Calu3 (cell line): Measurements from ENCODE around the gene PIGR. TPM values are rescaled to one million over a fixed set of nuclear protein-coding genes. Genes with fewer than 3 reads are reported as not detected.

Experiments
- BruUV-seq: library from RNA; stranded (reverse); fragments of 400-500 nt; replicated peaks from 2 replicates; lab custom pipeline; 2021; lab: Mats Ljungman, UMichigan
- CTCF ChIA-PET: fragments of 300-600 bp; sonication (Branson Sonifier 250); formaldehyde crosslinking; loops from one replicate; lab custom pipeline; 2022; ENCODE audit warnings: antibody characterized with exemption; lab: Charles Lee
- DNase-seq: peaks from one replicate; pipeline ENCODE4 v3.0.0; 2022
- H3K27ac Mint-ChIP-seq: one replicate; pipeline ENCODE4 v1.8.0; 2022; ENCODE audit warnings: mixed read lengths; ENCODE audit not compliant: unreplicated experiment
- H3K27me3 Mint-ChIP-seq: one replicate; pipeline ENCODE4 v1.8.0; 2022; ENCODE audit warnings: mixed read lengths; ENCODE audit not compliant: unreplicated experiment
- H3K36me3 Mint-ChIP-seq: one replicate; pipeline ENCODE4 v1.8.0; 2022; ENCODE audit warnings: mild to moderate bottlenecking, moderate library complexity, mixed read lengths; ENCODE audit not compliant: insufficient read depth, unreplicated experiment
- H3K4me1 Mint-ChIP-seq: one replicate; pipeline ENCODE4 v1.8.0; 2022; ENCODE audit warnings: mild to moderate bottlenecking, low read depth, mixed read lengths; ENCODE audit not compliant: unreplicated experiment
- H3K4me3 Mint-ChIP-seq: one replicate; pipeline ENCODE4 v1.8.0; 2022; ENCODE audit warnings: mild to moderate bottlenecking, low read depth, moderate library complexity, mixed read lengths; ENCODE audit not compliant: unreplicated experiment
- H3K9me3 Mint-ChIP-seq: one replicate; pipeline ENCODE4 v1.8.0; 2022; ENCODE audit warnings: low read depth, mixed read lengths; ENCODE audit not compliant: unreplicated experiment
- CTCF ChIP-seq: fragments of 200-600 bp; IDR thresholded peaks from one replicate; pipeline ENCODE4 v1.8.0; 2022; ENCODE audit warnings: antibody characterized with exemption; ENCODE audit not compliant: unreplicated experiment
- intact Hi-C: fragments of 100-400 bp; cut with micrococcal nuclease; formaldehyde crosslinking; loops from one replicate; pipeline ENCODE4 v1.10.0; 2022; ENCODE audit not compliant: unreplicated experiment
- total RNA-seq: library from RNA; stranded (reverse); gene quantifications from 2 replicates; pipeline ENCODE4 v1.2.3, GENCODE V29; 2022

PIGR gene
- total RNA-seq, 1 experiment from 2014 or later, result 367 TPM

DNA sequence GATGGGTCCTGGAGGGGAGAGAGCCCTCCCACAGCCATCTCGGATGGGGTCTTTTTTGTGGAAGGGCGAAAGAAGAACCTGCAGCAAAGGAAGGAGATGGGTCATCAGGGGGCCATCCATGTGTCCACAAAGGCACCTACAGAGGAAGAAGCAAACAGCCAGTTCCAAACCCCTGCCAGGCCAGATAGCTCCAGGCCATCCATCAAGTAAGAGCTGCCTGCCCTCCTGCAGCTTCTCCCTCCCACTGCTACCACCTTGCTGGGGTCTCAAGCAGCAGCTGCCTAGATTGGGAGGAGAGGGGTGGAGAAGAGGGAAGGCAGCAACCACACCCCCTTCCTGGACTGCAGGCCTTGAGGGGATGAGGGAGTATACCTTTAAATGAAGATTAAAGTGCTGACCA lies 19.5 kb upstream of the PIGR start:
- DNase-seq, result no peak
- TF ChIP-seq CTCF, result no peak
- no TSS peak for BruUV-seq
- H3K27ac Mint-ChIP-seq, result no peak overlapping the region
- intact Hi-C loops, result no loop called here
- peaks cover 46% of the 10 kb centered on the region for H3K4me1 Mint-ChIP-seq
- H3K9me3 Mint-ChIP-seq, result no peaks in the 10 kb centered on the region
- H3K36me3 Mint-ChIP-seq, result no peaks in the 10 kb centered on the region
- H3K27me3 Mint-ChIP-seq, result no peaks in the 10 kb centered on the region
- H3K4me3 Mint-ChIP-seq, result no peak overlapping the region
- CTCF ChIA-PET, result interaction anchor here (0.5 to 1.0 kb wide), 3 partner anchors 12 to 80 kb away, joined by 3 read pairs; no protein-coding TSS in a partner anchor

- H3K4me3 Mint-ChIP-seq, result no peak overlapping the region
- intact Hi-C loops, result no loop called here
- no peaks in the 10 kb centered on the region for H3K27me3 Mint-ChIP-seq
- CTCF ChIA-PET, result interaction anchor here (0.5 to 0.6 kb wide), 2 partner anchors 9 to 12 kb away, joined by 3 read pairs; no protein-coding TSS in a partner anchor
- DNase-seq, result no peak
- no peak overlapping the region for H3K27ac Mint-ChIP-seq
- no peaks in the 10 kb centered on the region for H3K9me3 Mint-ChIP-seq
- H3K36me3 Mint-ChIP-seq, result no peaks in the 10 kb centered on the region
- BruUV-seq, result no TSS peak
- peaks cover 26% of the 10 kb centered on the region for H3K4me1 Mint-ChIP-seq
- no peak for TF ChIP-seq CTCF
These were observed 17.5 kb upstream of the PIGR start for GRCh38 chr1:206963740-206964139.

DNA sequence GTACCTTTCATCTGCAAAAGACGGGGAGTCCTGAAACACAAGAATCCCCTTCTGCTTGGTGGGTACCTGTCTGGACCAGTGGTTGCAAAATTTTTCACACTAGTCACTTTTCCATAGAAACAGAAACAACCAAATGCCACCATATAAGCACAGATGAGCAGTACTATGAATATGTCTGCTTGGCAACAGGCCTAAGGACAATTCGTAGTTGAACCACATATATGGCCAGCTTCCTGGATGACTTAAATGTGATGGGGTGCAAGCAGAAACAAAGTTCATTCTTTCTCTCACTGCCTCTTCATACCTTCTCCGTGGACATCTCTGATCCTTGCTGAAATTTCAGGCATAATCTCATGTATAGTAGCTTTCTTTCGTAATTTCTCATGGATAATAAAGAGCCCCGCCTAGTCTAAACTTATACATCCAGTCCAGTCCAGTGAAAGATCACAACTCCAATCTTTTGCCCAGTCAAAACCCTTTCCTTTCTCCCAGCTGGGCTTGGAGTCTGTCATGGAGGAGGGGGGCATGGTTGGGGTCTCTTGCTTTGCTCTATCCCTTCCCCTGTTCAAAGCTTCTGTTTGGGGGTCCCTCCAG lies 16.9 kb upstream of the PIGR start:
- Mint-ChIP-seq H3K36me3 (no peaks in the 10 kb centered on the region), H3K27ac (no peak overlapping the region), H3K4me1 (peaks cover 21% of the 10 kb centered on the region), H3K4me3 (no peak overlapping the region), H3K27me3 (no peaks in the 10 kb centered on the region), H3K9me3 (no peaks in the 10 kb centered on the region)
- no TSS peak for BruUV-seq
- no peak for DNase-seq
- TF ChIP-seq CTCF, result no peak
- CTCF ChIA-PET, result no interaction called here
- intact Hi-C loops, result no loop called here

GRCh38 chr1:206962272-206962671 lies 16.0 kb upstream of the PIGR start:
- intact Hi-C loops, result no loop called here
- BruUV-seq, result no TSS peak
- TF ChIP-seq CTCF, result no peak
- Mint-ChIP-seq H3K27ac (no peak overlapping the region), H3K4me3 (no peak overlapping the region), H3K4me1 (peaks cover 12% of the 10 kb centered on the region), H3K9me3 (no peaks in the 10 kb centered on the region), H3K27me3 (no peaks in the 10 kb centered on the region), H3K36me3 (no peaks in the 10 kb centered on the region)
- no peak for DNase-seq
- CTCF ChIA-PET, result no interaction called here
